HPDE6-E6E7 (cell line): ENCODE measurements around the gene ILK.

Experiments
- DNase-seq: peaks from one replicate; pipeline ENCODE4 v3.0.0; 2011; ENCODE audit warnings: missing footprints; ENCODE audit errors: extremely low spot score

The ILK gene

DNA sequence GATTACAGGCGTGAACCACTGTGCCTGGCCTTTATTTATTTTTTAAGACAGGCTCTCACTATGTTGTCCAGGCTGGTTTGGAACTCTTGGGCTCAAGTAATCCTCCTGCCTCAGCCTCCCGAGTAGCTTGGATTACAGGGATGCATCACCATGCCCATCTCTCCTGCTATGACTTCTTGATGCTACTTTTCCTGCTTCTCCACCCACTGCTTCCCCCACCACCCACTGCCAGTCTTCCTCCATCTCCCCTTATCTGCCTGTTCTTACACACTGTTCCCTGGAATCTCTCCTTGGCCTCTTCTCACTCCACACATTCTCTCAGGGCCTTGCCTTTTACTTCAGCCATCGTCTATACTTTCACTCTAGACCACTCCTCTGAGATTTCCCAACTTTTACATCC is 32.9 kb downstream of the ILK start:
- DNase-seq: no peak

DNA sequence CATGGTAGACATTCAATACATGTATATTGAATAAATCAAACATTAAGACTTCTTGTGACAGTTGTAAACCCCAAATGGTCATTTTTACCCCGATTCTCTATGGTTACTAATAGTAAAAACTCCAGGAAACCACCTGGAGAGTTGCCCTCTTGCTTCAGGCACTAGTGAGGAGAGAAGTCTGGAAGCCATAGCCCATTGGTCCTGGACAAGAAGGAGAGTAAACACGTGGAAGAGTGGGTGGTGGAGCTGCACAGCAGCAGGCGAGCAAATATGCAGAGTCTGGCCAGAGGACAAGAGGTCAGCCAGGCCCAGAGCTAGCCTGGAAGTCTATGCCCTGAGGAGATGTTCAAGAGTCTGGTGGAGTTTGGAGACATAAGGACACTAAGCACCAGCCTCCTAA is 34.3 kb downstream of the ILK start:
- no peak for DNase-seq

DNA sequence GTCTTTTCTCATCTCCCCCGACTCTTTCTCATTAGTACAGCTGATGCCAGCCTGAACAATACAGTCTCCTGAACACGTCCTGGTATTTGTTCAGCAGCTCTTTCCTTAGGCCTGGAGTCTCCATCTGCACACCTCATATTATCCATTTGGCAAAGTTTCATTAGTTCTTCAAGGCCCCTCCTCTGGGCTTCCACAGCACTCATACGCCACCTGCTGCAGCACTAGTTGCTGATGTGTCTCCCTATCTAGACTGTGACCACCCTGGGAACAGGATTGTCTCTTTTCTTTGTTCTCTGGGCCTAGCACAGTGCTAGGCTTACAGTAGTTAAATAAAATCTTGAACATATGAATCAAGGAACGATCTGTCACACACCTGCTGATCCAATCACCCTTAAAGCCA is 34.9 kb downstream of the ILK start:
- DNase-seq: no peak

DNA sequence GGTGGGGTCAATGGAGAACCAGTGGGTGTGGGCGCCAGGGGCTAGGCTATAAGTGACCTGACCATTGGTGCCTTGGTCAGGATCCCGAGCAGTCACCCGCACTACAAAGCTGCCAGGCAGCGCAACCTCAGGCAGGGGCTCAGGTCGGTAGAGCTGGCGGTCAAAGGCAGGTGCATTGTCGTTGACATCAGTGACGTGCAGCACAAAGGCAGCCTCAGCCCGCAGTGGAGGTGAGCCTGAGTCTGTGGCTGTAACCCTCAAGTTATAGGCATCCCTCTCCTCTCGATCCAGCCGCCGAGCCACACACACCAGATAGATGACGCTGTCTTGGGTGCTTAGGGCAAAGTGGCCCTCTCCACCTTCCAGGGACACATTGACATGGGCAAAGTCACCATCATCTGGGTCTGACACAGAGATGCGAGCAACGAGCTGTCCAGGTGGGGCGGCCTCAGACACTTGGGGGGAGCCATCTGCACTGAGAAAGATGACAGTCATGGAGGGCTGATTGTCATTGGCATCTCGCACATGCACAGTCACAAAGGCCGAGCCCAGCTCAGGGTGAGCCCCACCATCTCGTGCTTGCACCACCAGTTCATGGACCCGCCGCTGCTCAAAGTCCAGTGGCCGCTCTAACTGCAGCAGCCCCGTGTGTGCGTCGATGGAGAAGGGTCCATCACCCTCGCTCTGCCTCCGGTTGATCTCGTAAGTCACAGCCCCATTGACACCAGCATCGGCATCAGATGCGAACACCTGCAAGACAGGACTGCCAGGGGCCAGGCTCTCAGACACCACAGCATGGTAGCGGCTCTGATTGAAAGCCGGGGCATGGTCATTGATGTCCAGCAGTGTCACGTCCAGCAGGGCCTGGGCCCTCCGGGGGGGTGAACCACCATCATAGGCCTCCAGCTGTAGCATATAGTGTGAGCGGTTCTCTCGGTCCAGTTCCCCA is 36.7 kb downstream of the ILK start:
- no peak for DNase-seq

DNA sequence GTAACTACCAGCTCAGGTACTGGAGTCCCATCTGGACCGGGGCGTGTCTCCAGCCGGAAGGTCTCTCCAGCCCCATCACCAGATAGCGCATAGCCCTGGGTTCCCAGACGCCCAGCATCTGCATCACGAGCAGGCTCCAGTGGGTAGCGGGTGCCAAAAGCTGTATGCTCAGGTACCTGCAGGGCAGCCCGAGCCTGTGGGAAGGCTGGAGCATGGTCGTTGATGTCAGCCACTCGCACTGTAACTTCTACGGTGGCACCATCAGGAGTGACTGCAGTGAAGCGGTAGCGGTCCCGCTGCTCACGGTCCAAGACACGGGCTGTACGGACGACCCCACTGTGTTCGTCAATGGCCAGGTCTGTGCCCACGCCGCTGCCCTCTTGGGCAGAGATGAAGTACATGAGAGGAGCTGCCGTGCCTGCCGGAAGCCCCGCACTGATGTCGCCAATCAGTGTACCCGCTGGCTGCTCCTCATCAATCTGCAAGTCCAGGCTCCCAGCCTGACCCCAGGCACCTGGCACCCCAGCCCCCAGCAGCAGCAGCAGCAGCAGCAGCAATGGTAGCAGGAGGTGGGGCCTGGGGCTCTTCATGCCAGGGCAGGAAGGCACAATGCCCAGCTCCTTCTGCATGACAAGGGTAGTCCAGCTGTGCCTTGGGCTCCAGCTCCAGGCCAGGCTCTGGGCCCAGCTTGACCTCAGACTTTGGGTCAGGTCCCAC is 37.6 kb downstream of the ILK start:
- no peak for DNase-seq

DNA sequence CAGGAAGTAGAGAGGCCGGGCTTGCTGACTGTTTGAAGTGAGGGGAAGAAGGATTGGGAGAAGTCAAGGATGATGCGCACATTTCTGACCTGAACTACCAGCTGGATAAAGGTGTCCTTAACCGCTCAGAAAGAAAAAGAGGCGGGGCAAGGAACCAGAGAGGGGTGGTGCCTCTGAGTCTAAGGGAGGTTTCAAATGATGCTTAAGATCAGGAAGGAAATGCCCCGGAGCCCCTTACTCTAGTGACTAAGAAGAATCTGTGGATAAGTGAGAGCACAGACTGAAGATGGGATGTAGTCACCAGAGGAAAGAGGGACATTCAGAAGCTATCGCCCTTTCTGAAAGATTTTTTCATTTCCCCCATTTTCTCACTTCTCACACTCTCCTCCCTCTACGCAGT is 39.4 kb downstream of the ILK start:
- no peak for DNase-seq

DNA sequence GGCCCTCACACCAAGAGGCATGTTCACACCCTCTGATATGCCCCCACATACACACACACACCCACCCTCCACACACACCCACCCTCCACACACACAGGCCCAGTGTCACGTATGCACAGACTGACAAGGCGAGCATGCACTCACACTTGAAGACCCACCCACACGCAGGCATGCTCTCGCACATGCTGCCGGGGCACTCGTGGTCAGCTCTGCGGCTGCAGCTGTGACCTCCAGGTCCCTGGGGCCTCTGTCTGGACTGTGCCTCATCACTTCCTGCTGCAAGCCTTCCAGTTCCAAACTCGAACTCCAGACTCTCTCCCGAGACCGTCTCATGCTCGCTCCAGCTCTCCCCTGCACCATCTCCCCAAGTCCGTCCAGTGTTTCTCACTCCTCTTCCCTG is 42.5 kb downstream of the ILK start:
- DNase-seq: no peak

DNA sequence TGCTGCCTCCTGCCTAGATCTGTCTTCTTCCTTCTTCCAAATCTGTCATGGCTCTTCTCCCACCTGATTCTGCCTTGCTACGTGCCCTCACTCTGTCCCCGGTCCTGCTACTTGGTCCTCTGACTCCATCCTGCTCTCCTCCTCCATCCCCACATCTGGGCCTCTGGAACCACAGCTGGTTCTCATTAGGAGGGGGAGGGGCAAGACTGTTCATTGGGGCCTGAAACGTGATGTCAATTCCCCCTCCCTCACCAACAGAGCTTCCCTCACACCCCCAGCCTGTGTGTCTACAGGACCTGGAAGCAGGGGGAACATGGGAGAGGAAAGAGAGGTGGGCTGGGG is 43.0 kb downstream of the ILK start:
- no peak for DNase-seq

DNA sequence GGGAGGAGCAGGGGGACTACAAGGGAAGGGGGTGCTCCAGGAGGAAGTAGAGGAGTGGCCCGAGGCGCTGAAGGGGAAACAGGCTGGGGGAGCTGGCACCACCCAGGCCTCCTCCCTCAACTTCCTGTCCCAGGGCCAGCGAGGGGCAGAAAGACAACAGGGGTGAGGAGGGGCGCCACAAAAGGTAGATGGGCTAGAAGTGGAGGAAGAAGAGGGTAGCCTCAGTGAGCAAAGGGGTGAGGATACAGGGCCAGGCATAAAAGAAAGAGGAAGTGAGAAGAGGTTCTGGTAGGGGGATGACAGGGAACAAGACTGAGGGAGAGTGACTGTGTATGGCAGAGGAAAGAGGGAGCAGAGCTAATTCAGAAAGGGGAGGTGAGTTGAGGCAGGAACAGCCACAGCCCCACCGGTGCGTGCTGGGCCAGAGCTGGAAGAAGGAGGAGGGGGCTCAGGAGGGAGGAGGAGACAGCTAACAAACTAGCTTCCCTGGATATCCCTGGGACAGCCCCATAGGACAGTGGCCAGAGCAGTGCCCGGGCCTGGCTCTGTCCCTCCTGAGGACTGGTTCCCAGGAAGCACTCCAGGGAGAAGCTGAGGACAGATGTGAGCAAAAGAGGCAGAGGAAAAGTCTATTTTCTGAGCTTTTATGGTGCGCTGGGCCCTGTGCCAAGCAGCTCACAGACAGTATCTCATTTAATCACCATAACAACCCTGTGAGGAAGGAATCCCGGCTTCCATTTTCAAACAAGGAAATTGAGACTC is 43.5 kb downstream of the ILK start:
- DNase-seq: no peak

DNA sequence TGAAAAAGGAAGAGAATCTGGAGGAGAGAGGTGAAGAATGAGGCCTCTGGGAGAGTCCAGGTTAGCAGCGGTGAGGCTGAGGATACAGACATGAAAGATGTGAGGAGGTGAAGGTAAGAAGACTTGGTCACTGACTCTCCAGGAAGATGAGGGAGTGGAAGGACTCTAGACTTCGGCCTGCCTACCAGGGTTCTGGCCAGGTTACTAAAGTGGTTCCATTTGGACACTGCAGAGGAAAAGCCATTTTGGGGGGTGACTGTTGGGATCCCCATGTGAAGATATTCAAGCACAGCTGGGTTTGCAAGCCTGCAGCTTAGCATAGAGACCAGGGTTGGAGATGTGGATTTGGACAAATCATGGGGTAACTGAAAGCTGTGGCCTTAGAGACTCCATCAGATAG is 44.3 kb downstream of the ILK start:
- no peak for DNase-seq

DNA sequence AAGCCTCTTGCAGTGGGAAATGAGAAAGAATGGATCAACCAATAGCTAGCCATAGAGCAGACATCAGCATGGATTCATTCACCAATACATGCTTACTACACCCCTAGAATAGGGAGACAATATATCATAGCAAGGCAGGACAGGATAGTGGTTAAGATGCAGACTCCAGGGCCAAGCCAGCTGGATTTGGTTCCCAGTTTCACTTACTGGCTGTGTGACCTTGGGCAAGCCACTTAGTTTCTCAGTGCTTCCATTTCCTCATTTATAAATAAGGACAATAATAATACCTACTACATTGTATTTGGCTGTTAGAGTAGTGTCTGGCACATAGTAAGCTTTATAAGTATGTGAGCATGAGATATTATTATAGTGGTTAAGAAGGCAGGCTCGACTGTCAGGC is 44.9 kb downstream of the ILK start:
- DNase-seq: no peak

DNA sequence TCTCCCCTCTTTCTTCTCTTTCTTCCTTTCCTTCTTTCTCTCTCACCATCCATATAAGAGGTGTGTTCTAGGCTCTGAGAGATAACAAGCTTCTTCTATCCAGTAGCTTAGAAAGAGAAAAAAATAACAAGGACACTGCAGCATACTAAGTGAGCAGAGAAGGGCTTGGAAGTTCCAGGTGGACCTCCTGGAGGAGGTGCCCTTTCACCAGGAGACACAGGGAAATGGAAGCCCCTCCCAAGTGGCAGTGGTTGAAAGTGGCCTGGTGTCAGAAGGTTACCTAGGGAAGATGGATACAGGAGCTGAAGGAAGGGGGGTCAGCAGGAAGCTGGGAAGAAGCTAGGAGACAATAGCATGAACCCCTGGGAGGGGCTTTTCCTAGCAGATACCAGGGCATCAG is 46.5 kb downstream of the ILK start:
- no peak for DNase-seq

DNA sequence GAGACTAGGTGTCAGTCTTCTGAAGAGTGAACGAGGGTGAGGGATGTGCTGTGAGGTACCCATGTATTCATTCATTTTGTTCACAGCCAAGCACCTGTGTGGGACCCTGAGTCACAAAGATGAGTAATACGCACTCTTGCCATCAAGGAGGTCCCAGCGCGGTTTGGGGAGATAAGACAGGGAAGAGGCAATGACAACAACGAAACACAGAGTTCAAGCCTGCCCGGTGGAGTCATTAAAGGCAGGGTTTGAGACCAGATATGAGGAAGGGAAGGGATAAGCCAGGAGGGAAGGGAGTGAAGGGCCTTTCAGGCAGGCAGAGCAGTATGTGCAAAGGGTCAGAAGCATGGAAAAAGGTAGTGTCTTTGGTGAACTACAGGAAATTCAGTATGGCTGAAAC is 47.4 kb downstream of the ILK start:
- DNase-seq: no peak

DNA sequence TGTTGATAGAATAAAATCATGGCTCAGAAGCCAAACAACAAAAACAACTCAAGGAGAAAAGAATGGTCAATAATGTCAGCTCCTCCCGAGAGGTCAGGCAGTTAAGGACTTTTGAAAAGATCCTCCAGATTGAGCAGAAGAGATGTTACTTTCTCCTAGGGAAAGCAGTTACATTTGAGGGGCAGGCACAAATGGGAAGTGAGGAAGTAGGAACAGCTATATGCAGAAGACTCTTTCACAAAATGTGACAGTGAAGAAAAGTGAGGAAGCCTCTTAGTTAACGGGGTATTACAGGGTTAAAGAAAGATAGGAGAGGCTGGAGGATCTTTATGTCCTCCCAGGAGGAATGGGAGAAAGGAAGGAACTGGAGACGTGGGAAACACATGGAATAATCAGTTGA is 48.6 kb downstream of the ILK start:
- DNase-seq: no peak

DNA sequence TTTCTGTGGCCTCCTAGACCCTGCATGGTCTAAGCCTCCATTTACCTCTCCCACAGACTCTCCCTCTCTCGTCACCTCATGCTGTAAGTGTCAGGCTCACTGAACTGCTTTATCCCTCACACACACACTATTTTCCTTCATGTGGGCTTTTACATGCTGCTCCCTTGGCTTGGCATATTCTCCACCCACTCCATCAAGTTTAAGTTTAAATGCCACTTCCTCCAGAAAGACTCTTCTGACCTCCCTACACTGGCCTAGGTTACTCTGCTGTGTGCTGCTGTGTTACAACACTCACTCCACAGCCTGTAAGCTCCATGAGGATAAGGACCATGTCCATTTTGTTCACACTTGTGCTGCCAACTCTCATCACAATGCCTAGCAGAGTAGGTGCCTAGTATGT is 49.5 kb downstream of the ILK start:
- DNase-seq: no peak

DNA sequence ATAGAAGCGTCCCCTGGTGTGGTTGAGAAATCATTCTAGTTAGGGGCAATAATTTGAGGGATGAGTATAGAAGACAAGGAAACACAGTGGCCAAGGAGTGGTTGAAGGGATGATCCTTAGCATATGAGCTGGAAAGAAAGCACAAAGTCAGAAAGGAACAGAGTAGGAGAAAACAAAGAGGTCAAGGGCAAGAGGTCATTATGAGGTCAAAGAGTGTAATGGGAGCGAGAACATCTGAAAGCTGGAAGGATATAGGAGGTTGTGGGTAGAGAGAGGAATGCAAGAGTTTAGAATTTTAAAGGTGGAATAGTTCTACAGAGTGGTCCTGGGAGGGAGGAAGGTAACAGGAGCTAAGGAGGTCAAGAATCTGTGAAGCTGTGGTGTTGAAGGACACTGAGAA is 50.1 kb downstream of the ILK start:
- DNase-seq: no peak

DNA sequence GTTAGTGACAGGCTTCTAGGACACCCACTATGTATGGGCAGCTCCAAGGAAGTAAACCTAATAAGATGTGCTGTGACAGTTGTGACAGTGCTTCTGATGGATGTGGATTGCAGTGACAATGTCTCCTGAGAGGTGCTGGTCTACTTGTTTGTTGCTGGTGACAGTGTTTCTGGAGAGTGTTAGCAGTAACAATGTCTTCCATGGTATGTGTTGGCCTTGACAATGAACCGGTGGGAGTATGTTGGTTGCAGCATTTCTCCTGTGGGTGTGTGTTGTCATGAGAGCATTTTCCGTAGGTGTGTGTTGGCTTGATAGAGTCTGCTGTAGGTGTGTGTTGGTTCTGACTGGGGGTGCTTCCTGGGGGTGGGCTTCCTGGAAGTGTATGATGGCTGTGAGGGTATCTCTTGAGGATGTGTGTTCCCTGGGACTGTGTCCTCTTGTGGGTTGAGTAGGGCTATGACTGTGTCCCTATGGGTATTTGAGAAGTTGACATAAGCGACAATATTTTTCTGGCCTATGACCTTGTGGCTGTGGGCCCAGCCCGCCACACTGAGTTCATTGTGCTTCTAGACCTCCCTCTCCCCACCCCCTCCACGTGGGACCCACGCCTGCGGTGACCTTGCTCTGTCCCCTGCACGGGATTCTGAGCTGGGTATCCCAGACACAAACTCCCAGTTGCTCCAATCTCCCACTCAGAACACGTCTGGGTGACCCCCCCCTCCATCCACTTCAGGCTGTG is 50.9 kb downstream of the ILK start:
- no peak for DNase-seq

DNA sequence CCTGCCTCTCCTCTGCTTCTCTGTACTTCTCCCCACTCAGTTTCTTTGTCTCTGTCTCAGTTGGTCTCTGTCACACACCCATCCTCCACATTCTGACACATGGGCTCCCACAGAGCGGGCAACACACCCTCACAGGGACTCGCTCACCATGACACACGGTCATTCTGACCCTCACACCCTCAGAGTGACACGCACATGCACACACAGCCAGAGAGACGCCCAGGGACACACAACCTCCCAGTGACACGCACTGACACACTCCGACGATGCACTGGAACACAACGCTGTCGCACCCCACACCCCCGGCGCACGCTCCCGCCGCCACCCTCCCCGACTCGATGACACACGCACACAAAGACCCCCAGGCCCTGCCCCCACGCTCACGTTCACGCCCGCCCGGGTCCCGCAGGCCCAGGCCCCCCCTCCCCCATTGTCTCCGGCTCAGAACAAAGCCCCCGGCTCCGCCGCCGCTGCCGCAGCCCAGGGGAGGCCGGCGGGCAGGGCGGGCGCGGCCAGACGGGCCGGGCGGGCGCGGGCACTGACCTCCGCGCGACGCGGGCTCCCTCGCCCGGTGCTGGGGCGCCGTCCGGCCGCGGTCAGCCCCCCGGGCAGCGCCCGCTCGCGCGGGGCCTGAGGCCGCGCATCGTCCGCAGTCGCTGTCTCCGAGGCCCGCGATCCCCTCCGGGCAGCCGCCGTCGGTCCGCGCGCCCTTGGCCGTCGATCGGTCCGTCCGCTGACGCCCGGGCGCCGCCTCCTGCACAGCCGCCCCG is 51.6 kb downstream of the ILK start:
- no peak for DNase-seq

DNA sequence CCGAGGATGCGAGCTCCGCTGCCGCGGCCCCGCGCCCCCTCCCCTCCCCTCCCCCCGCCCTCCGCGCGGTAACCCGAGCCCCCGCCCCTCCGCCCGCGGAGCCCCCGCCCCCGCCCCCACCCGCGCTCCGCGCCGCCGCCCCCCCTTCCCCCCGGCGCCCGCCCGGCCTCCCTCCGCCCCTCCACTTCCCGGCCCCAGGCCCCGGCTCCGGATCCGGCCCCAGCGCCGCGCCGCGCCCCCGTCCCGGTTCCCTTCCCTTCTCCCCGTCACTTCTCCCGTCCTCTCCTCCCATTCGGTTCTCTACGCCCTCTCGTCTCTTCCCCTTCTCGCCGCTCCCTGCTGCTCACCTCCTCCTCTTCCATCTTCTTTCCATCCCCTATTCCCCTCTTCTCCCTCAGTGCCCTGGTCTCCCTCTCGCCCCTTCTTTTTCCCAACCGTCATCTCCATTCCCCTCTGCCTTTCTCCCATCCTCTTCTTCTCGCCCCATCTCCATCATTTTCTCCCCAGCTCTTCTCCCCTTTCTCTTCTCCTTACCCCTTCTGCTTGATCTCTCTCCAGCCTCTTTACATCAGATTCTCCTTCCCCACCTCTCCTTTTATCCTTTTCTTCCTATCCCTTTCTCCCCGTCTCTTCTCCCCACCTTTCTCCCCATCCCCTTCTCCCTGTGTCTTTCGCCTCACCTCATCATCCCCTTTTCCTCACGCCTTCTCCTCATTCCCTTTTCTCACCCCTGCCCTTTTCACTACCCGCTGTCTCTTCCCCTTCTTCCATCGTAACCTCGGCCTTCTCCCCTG is 52.4 kb downstream of the ILK start, which contains the start of gene DCHS1:
Gene DCHS1 (minus strand): TSS at position 20 of the 794 bp plus-strand sequence. CDS start 14,196 bp downstream, outside the sequence.
- DNase-seq: no peak

DNA sequence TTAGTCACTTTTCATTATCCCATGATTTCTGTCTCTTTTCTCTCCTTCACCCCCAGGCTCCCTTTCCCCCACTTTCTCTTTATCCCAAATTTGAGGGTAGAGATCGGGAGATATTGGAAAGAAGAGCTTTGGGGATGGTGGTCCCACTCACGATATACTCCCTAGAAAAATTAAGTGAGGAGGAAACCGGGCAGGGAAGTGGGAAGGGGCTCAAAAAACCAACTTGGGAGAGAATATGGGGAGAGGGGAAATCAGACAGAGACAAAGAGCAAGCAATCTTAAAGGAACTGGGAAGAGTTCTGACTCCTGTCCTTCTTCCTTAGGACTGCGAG is 53.0 kb downstream of the ILK start:
- no peak for DNase-seq
